GM21717 (cell line): ENCODE measurements around the gene SNX1.
"Not testable (repeated sequence)": the region's sequence is repeated elsewhere in the genome, so short reads cannot be mapped to it uniquely, and the experiment has no call there.

Experiments
- ATAC-seq: cut with Tn5 transposase; IDR thresholded peaks from one replicate; pipeline ENCODE4 v1.9.1; 2021; ENCODE audit warnings: mild to moderate bottlenecking, moderate library complexity; ENCODE audit not compliant: unreplicated experiment

SNX1 gene

GRCh38 chr15:64111679-64112050 is 15.9 kb downstream of the SNX1 start:
- no peak for ATAC-seq

GRCh38 chr15:64112073-64112772 is 16.4 kb downstream of the SNX1 start:
- no peak for ATAC-seq

GRCh38 chr15:64112904-64113303 is 17.1 kb downstream of the SNX1 start:
- no peak for ATAC-seq

DNA sequence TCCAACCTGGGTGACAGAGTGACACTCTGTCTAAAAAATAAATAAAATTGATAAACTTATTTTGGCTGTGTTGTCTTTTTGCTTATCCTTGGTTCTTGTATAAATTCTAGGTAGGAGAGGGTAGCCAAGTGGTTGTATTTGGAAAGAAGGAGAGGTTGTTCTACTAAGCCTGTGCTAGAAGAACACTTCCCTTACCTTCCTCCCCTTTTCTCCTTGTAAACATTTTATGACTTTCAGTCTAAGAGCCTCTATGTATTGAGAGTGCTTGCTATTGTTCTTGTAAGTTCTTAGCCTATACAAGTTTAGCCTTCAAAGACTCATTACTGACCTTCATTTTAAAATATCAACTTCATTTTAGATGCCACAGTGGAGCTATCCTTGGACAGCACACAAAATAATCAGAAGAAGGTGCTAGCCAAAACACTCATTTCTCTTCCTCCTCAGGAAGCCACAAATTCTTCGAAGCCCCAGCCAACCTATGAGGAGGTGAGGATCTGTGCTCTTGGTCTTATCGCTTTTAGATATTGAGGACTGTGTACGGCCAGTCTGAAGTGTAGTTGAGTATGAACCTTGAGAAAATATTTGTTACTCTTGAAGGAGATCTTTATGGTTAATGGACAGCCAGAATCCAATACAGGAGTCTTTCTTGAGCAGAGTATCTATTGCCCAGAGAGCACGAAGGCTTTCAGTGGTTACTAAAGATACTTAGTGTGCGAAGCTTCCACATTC is 22.1 kb downstream of the SNX1 start:
- no peak for ATAC-seq

DNA sequence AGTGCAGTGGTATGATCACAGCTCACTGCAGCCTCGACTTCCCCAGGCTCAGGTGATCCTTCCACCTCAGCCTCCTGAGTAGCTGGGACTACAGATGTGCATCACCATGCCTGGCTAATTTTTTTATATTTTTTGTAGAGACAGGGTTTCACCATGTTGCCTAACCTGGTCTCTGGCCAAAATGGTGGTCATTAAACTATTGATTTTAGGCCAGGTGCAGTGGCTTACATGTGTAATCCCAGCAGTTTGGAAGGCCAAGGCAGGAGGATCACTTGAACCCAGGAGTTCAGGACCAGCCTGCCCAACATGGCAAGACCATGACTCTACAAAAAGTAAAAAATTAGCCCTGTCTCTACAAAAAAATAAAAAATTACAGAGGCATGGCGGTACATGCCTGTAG is 24.5 kb downstream of the SNX1 start:
- ATAC-seq, result not testable (repeated sequence)

DNA sequence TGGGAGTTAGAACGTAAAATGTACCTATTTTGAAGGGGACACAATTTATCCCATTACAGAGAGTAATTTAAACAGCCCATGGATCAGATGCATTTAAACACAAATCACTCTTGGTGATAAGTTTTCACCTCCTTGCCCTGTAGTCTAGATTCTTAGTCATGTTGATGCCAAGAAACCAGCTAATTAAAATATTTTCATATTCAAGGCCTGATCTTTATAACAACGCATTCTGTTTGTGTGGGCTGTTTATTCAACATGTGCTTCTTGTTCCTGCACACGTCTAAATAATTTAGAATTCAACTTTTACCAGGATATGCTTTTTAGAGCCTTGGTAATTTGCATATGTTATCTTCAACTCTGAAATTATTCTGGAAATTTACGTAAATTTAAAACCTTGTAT is 25.8 kb downstream of the SNX1 start:
- ATAC-seq, result no peak

GRCh38 chr15:64122444-64122843 is 26.7 kb downstream of the SNX1 start:
- no peak for ATAC-seq

DNA sequence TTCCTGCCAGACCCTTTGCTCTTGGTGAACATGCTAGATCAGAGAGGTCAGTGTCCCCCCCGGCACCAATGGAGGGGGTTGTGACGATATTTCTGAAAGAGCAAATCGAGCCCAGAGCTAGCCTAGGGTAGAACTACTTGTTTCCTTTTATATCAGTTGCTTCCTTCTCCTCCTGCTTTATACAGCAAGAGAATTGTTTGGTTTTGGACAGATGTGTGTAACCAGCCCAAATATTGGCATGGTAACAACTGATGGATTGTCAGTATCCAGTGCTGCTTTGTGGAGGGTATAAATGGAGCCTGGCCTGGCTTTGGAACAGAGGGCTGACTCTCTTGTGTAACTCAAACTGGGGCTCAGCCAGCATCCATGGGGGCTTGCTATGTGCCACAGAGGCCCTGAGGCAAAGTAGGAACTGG is 27.2 kb downstream of the SNX1 start:
- ATAC-seq, result no peak

- ATAC-seq, result no peak
Measured at GRCh38 chr15:64125978-64126377, 30.2 kb downstream of the SNX1 start.

DNA sequence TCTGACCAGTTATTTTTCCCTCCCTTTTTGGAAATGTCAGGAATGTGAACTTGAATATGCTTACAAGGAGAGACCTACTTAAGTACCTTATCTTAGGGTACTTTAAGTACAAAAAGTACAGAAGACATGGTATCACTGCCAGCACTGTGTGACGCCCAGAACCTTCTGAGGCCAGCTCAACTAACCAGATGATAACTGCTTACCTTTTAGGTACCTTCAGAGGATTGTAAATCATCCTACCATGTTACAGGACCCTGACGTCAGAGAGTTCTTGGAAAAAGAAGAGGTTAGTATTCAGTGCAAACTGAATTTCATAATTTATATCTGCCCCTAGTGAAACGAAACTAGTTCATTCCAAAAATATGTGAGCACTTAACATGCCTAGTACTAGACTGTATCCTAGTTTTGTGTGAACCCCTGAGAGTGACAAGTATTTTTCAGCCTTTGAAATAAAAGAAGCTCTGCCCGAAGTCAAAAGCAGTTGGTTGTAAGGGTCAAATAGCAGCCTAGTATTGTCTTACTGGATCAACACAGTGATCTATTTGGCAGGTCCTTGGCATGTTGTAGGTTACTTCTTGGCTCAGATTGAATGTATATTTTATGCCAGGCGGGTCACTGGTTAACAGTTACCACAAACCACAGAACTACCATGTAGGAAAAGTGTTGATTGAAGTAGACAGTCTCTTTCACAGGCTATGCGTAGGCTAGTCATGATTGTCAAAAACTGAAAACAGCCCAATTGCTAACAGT is 31.9 kb downstream of the SNX1 start:
- no peak for ATAC-seq

GRCh38 chr15:64130159-64130558 is 34.4 kb downstream of the SNX1 start:
- ATAC-seq, result no peak

- no peak for ATAC-seq
Measured at GRCh38 chr15:64131547-64131946, 35.8 kb downstream of the SNX1 start.

DNA sequence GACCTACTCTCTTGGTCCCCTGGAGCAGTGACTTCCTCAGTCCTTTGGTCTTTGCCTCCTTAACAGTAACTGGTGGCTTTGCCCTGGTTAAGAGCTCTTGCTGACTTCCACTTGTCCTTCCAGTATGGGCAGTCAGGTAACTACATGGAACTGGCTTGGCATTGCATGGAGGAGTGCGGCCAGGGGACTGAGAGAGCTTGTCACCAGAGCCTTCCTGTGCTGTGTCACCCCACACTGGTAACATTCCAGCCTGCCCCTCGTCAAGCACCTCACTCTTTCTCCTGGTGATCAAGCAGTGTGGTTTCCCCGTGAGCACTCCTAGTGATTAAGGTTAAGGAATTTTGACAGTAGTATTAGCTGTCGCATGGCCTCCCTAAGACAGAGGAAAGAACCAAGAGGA is 36.4 kb downstream of the SNX1 start:
- no peak for ATAC-seq

GRCh38 chr15:64133623-64134344 is 38.0 kb downstream of the SNX1 start:
- no peak for ATAC-seq

DNA sequence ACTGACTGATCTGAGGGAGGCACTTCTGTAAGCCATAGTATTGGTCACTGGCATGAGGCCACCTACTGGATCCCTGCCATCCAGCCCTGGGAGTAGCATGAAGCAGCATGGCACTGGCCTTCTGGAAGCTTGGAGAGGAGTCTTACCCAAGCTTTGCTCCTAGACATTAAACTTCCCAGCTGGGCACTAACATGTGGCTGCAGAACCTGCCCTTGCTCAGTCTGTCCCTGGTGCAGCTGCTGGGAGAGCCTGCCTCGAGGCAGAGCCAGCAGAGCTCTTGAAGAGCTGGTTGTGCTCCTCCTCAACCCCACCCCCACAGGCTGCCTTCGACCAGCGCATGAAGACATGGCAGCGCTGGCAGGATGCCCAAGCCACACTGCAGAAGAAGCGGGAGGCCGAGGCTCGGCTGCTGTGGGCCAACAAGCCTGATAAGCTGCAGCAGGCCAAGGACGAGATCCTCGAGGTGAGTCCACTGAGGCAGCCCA is 38.6 kb downstream of the SNX1 start:
- ATAC-seq, result no peak

GRCh38 chr15:64136347-64136746 is 40.6 kb downstream of the SNX1 start:
- ATAC-seq, result no peak

DNA sequence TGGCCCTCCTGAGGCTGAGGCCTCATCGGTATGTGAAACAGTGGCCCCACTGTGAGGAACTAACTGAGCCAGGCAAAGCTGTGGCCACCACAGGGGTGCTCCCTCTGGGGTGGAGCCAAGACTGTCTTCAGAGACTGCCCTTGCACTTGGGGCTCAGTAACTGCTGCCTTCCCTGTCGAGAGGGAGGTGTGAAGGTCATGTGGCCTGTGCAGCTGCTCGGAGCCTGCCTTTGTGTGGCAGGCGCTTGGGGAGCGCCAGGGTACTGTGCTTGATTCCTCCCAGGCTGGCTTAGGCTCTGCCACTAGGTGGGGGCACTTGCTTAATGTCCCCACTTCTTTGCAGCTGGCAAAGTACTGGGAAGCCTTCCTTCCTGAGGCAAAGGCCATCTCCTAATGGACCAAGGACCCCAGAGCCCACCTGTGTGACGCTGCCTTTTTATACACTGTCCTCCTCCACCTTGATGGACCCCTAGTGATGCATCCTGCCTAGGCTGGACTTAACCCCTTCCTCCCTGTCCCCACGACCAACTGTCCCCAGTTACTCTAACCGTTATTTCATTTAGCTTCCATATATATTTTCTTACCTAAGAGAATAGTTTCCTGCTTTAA is 41.5 kb downstream of the SNX1 start:
- ATAC-seq, result no peak

DNA sequence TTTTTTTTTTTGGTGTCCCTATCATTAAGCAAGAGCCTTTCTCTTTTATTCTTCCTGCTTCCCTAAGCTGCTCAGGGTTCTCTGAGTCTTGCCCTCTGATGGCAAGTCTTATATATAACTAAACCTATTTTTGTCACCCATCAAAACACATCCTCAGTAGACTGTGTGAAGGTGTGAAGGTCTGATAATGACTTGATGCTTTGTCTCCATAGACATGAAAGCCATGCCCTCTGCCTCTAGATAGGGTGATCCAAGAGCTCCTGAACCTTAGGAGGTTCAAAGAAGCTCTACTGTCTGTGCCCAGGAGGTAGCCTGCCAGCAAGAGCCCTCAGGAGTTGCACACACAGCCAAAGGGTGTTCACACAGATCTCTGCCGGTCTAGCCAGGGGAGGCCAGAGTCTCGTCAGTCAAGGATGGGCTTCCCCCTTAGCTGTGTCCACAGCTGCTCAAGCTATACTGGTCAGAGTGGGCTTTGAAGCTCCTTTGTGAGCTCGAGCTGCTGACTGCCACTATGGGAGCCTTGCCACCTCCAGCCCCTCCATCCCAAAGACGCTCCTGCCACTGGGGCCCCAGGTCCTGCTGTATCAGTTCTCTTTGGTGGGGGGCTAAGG is 42.7 kb downstream of the SNX1 start:
- ATAC-seq, result no peak

GRCh38 chr15:64141798-64142512 is 46.2 kb downstream of the SNX1 start:
- ATAC-seq, result no peak

- ATAC-seq, result no peak
Measured at GRCh38 chr15:64143276-64143675, 47.5 kb downstream of the SNX1 start.
